IMR-90 (cell line): ENCODE results near the gene NGEF. TPM values are rescaled to one million over a fixed set of nuclear protein-coding genes. Genes with fewer than 3 reads are reported as not detected.

ENCODE experiments used
- ATAC-seq: fragments of 200-7000 bp; cut with Tn5 transposase; 2 replicates; pipeline ENCODE4 v1.9.1; 2020; ENCODE audit warnings: low read depth, mild to moderate bottlenecking, moderate library complexity
- BruUV-seq: library from RNA; stranded (reverse); fragments of 400-500 nt; replicated peaks from 2 replicates; lab custom pipeline; 2021; lab: Mats Ljungman, UMichigan
- CTCF ChIA-PET: fragments of 300-600 bp; formaldehyde crosslinking; extraction: SDS; loops from one replicate; lab custom pipeline; 2021; ENCODE audit warnings: antibody characterized with exemption; lab: Yijun Ruan, JAX
- POLR2A ChIA-PET: fragments of 300-600 bp; sonication (Branson Sonifier 250); formaldehyde crosslinking; loops from one replicate; lab custom pipeline; 2022; ENCODE audit warnings: antibody characterized with exemption; ENCODE audit not compliant: unreplicated experiment; lab: Charles Lee
- DNase-seq: peaks from one replicate; pipeline ENCODE4 v3.0.0; 2013
- H2AFZ ChIP-seq: replicated peaks from 2 replicates; pipeline ENCODE3; 2013; ENCODE audit warnings: low read length, mild to moderate bottlenecking; ENCODE audit not compliant: poor library complexity
- H2AK5ac ChIP-seq: 2 replicates; pipeline ENCODE4 v1.6.1; 2013; ENCODE audit warnings: low read depth, low read length, inconsistent platforms
- H2AK9ac ChIP-seq: replicated peaks from 2 replicates; pipeline ENCODE3; 2013; ENCODE audit warnings: mild to moderate bottlenecking, low read depth, low read length, moderate library complexity; ENCODE audit not compliant: poor library complexity
- H2BK120ac ChIP-seq: 2 replicates; pipeline ENCODE4 v1.6.1; 2013; ENCODE audit warnings: low read depth, low read length, inconsistent platforms
- H2BK15ac ChIP-seq: 3 replicates; pipeline ENCODE4 v1.6.1; 2013; ENCODE audit warnings: low read depth, low read length, inconsistent platforms
- H2BK20ac ChIP-seq: 2 replicates; pipeline ENCODE4 v1.6.1; 2013; ENCODE audit warnings: low read depth, mild to moderate bottlenecking, inconsistent platforms, low read length, moderate library complexity
- H2BK5ac ChIP-seq: 2 replicates; pipeline ENCODE4 v1.6.1; 2013; ENCODE audit warnings: mild to moderate bottlenecking, low read depth, low read length, inconsistent platforms; ENCODE audit not compliant: poor library complexity, severe bottlenecking
- H3K14ac ChIP-seq: replicated peaks from 2 replicates; pipeline ENCODE4 v1.6.1; 2013; ENCODE audit warnings: low read depth, low read length, inconsistent platforms
- H3K18ac ChIP-seq: 2 replicates; pipeline ENCODE4 v1.6.1; 2013; ENCODE audit warnings: low read depth, low read length, control low read depth
- H3K23ac ChIP-seq: 2 replicates; pipeline ENCODE4 v1.6.1; 2013; ENCODE audit warnings: low read depth, low read length, inconsistent platforms
- H3K27ac ChIP-seq: 2 replicates; pipeline ENCODE4 v1.5.1; 2013; ENCODE audit warnings: mild to moderate bottlenecking, control low read depth, low read length; ENCODE audit not compliant: insufficient read depth
- H3K27me3 ChIP-seq: 2 replicates; pipeline ENCODE4 v1.6.1; 2013; ENCODE audit warnings: low read length; ENCODE audit not compliant: control insufficient read depth, insufficient read depth
- H3K36me3 ChIP-seq: 2 replicates; pipeline ENCODE4 v1.6.1; 2013; ENCODE audit warnings: low read length, mixed read lengths; ENCODE audit not compliant: control insufficient read depth, insufficient read depth
- H3K4ac ChIP-seq: 2 replicates; pipeline ENCODE4 v1.6.1; 2013; ENCODE audit warnings: low read depth, low read length, inconsistent platforms
- H3K4me1 ChIP-seq: 2 replicates; pipeline ENCODE4 v1.6.1; 2013; ENCODE audit warnings: low read length, mixed read lengths; ENCODE audit not compliant: control insufficient read depth, insufficient read depth
- H3K4me2 ChIP-seq: 2 replicates; pipeline ENCODE4 v1.6.1; 2013; ENCODE audit warnings: low read depth, mild to moderate bottlenecking, control low read depth, low read length, moderate library complexity
- H3K4me3 ChIP-seq: 2 replicates; pipeline ENCODE4 v1.5.1; 2013; ENCODE audit warnings: low read depth, mild to moderate bottlenecking, control low read depth, low read length, moderate library complexity; ENCODE audit not compliant: insufficient read depth
- H3K56ac ChIP-seq: 2 replicates; pipeline ENCODE4 v1.6.1; 2013; ENCODE audit warnings: low read length, inconsistent platforms; ENCODE audit not compliant: insufficient read depth; ENCODE audit errors: extremely low read depth
- H3K79me1 ChIP-seq, 2 experiments: 2 replicates each; pipeline ENCODE4 v1.6.1; 2013; ENCODE audit warnings: low read length in 2 of 2, inconsistent platforms in 1 of 2, low read depth in 1 of 2
- H3K9ac ChIP-seq: 2 replicates; pipeline ENCODE4 v1.6.1; 2013; ENCODE audit warnings: low read depth, low read length, control low read depth
- H3K9me1 ChIP-seq: 2 replicates; pipeline ENCODE4 v1.6.1; 2013; ENCODE audit warnings: low read length, inconsistent platforms; ENCODE audit not compliant: insufficient read depth
- H3K9me3 ChIP-seq: 2 replicates; pipeline ENCODE4 v1.6.1; 2013; ENCODE audit warnings: low read length; ENCODE audit not compliant: control insufficient read depth, insufficient read depth
- H4K20me1 ChIP-seq: 2 replicates; pipeline ENCODE4 v1.6.1; 2013; ENCODE audit warnings: low read length, inconsistent platforms; ENCODE audit not compliant: insufficient read depth
- H4K5ac ChIP-seq: 2 replicates; pipeline ENCODE4 v1.6.1; 2013; ENCODE audit warnings: mild to moderate bottlenecking, low read depth, low read length, control low read depth
- H4K8ac ChIP-seq, 2 experiments: 2 replicates each; pipeline ENCODE4 v1.6.1; 2013; ENCODE audit warnings: low read depth in 2 of 2, low read length in 2 of 2, control low read depth in 1 of 2, inconsistent platforms in 1 of 2
- H4K91ac ChIP-seq: 2 replicates; pipeline ENCODE4 v1.6.1; 2013; ENCODE audit warnings: low read depth, low read length, inconsistent platforms; ENCODE audit not compliant: insufficient read depth
- BHLHE40 ChIP-seq: fragments of 150-350 bp; IDR thresholded peaks from 2 replicates; pipeline ENCODE4 v1.6.1; 2016; ENCODE audit warnings: mild to moderate bottlenecking, low read depth, low read length
- CEBPB ChIP-seq: IDR thresholded peaks from 2 replicates; pipeline ENCODE4 v1.6.1; 2012; ENCODE audit warnings: low read depth, low read length, improper control_type of control experiment
- CHD1 ChIP-seq: IDR thresholded peaks from 2 replicates; pipeline ENCODE4 v1.6.1; 2012; ENCODE audit warnings: low read depth, low read length, improper control_type of control experiment
- FOS ChIP-seq: fragments of 150-350 bp; IDR thresholded peaks from 2 replicates; pipeline ENCODE4 v1.6.1; 2016; ENCODE audit warnings: low read depth, low read length
- MAFK ChIP-seq: IDR thresholded peaks from 2 replicates; pipeline ENCODE4 v1.6.1; 2012; ENCODE audit warnings: low read depth, low read length, improper control_type of control experiment
- MAZ ChIP-seq: IDR thresholded peaks from 2 replicates; pipeline ENCODE4 v1.6.1; 2012; ENCODE audit warnings: low read depth, mild to moderate bottlenecking, low read length, improper control_type of control experiment, moderate library complexity, borderline replicate concordance
- MXI1 ChIP-seq: IDR thresholded peaks from 2 replicates; pipeline ENCODE4 v1.6.1; 2012; ENCODE audit warnings: low read depth, mild to moderate bottlenecking, low read length, moderate library complexity, borderline replicate concordance
- NFE2L2 ChIP-seq: fragments of 150-350 bp; IDR thresholded peaks from 2 replicates; pipeline ENCODE4 v1.6.1; 2016; ENCODE audit warnings: low read depth, mild to moderate bottlenecking, low read length
- POLR2A ChIP-seq: IDR thresholded peaks from 2 replicates; pipeline ENCODE4 v1.6.1; 2012; ENCODE audit warnings: mild to moderate bottlenecking, low read depth, low read length
- RAD21 ChIP-seq: IDR thresholded peaks from 2 replicates; pipeline ENCODE4 v1.6.1; 2012; ENCODE audit warnings: low read length, improper control_type of control experiment
- RCOR1 ChIP-seq: IDR thresholded peaks from 2 replicates; pipeline ENCODE4 v1.6.1; 2012; ENCODE audit warnings: mild to moderate bottlenecking, low read length, improper control_type of control experiment; ENCODE audit not compliant: insufficient replicate concordance
- RFX5 ChIP-seq: IDR thresholded peaks from 2 replicates; pipeline ENCODE4 v1.8.0; 2012; ENCODE audit warnings: low read depth, mild to moderate bottlenecking, low read length, moderate library complexity
- SMC3 ChIP-seq: fragments of 150-350 bp; IDR thresholded peaks from 2 replicates; pipeline ENCODE4 v1.6.1; 2016; ENCODE audit warnings: low read depth, mild to moderate bottlenecking, antibody characterized with exemption, low read length, moderate library complexity
- WGBS, 2 experiments: methylation state at CpG; one replicate each; pipeline versions ENCODE4 v1.1.5 to v1.1.7; 2013; ENCODE audit warnings: missing lambda C conversion rate in 2 of 2; ENCODE audit not compliant: insufficient read length in 1 of 2; ENCODE audit errors: extremely low coverage in 2 of 2; 5-methylcytosine and 5-hydroxymethylcytosine counted together
- dilution Hi-C: fragments of 300-500 bp; cut with HindIII; formaldehyde crosslinking; loops from one replicate; pipeline ENCODE4 v1.14.3; 2018; ENCODE audit warnings: low sequenced_read_pairs; ENCODE audit not compliant: unreplicated experiment
- in situ Hi-C: fragments of 300-500 bp; cut with MboI; formaldehyde crosslinking; loops from 3 replicates; pipeline ENCODE4 v1.14.3; 2019; ENCODE audit warnings: low sequenced_read_pairs, inconsistent platforms, mixed read lengths
- intact Hi-C: fragments of 100-400 bp; cut with micrococcal nuclease; formaldehyde crosslinking; loops from 2 replicates; pipeline ENCODE4 v1.10.0; 2022
- polyA plus RNA-seq, 3 experiments: library from polyadenylated mRNA; depleted of rRNA; stranded (reverse); fragments of >200 nt; gene quantifications; 2 replicates each; pipeline ENCODE4 v1.2.3, GENCODE V29; 2012; ENCODE audit warnings: low replicate concordance in 1 of 3
- total RNA-seq: library from RNA; depleted of rRNA; stranded (reverse); fragments of >200 nt; gene quantifications from 2 replicates; pipeline ENCODE4 v1.2.3, GENCODE V29; 2012
- TF ChIP-seq, protein P1 (sequence below): conservative IDR thresholded peaks from 2 replicates; pipeline ENCODE4 v1.5.1; 2012; ENCODE audit warnings: mild to moderate bottlenecking, low read depth, low read length, improper control_type of control experiment
- TF ChIP-seq, protein P2 (sequence below): fragments of 150-350 bp; IDR thresholded peaks from 2 replicates; pipeline ENCODE4 v1.6.1; 2016; ENCODE audit warnings: low read depth, mild to moderate bottlenecking, low read length, moderate library complexity, borderline replicate concordance
- TF ChIP-seq, protein P3 (sequence below): fragments of 150-350 bp; IDR thresholded peaks from 2 replicates; pipeline ENCODE4 v1.6.1; 2017; ENCODE audit warnings: mild to moderate bottlenecking, antibody characterized with exemption, low read length, low read depth

Gene NGEF
- total and polyA plus RNA-seq, 2 of the 4 experiments (the other 2 are of a cell fraction), result 1.1 to 1.7 TPM

DNA sequence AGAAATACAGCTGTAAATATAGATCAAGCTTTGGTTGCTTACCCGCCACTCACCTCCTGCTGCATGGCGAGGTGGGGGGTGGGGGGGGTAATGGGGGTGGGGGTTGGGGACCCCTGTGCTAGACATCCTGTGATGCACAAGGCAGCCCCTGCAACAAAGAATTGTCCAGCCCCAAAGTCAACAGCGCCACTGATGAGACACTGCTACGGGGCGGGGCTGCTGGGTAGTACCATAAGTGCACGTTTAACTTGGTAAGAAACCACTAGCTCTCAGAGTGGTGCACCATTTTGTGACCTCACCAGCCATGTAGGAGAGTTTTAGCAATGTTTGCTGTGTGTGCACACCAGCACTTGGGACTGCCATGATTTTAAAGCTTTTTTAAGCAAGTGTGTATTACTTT, 102.7 kb downstream of the NGEF start:
- DNase-seq, result no peak
- Histone ChIP-seq H3K9me3 (no peaks in the 10 kb centered on the region), H2BK5ac (no peak overlapping the region), H3K9ac (no peak overlapping the region), H3K9me1 (no peaks in the 10 kb centered on the region), H4K8ac (no peak overlapping the region), H3K4me3 (no peak overlapping the region), H3K79me1 (no peaks in the 10 kb centered on the region), H4K20me1 (no peaks in the 10 kb centered on the region), H3K27ac (no peak overlapping the region), H2BK120ac (no peak overlapping the region), H3K4me2 (no peak overlapping the region), H3K27me3 (peaks cover 5% of the 10 kb centered on the region; the same call in 1 of the 2 replicates), H3K18ac (no peak overlapping the region), H4K5ac (no peak overlapping the region), H2AK5ac (no peak overlapping the region), H2BK20ac (no peak overlapping the region), H4K91ac (no peak overlapping the region), H2AFZ (no peak overlapping the region), H3K56ac (no peak overlapping the region), H3K14ac (no peak overlapping the region), H3K36me3 (no peaks in the 10 kb centered on the region), H3K4ac (no peak overlapping the region), H2AK9ac (no peak overlapping the region), H3K23ac (no peak overlapping the region), H3K4me1 (no peaks in the 10 kb centered on the region), H2BK15ac (no peak overlapping the region)
- POLR2A ChIA-PET, result no interaction called here
- no CpG with 5 or more reads among the region's 6 CpGs for WGBS, 2 experiments
- intact Hi-C loops, result no loop called here
- TF ChIP-seq, protein P1, sequence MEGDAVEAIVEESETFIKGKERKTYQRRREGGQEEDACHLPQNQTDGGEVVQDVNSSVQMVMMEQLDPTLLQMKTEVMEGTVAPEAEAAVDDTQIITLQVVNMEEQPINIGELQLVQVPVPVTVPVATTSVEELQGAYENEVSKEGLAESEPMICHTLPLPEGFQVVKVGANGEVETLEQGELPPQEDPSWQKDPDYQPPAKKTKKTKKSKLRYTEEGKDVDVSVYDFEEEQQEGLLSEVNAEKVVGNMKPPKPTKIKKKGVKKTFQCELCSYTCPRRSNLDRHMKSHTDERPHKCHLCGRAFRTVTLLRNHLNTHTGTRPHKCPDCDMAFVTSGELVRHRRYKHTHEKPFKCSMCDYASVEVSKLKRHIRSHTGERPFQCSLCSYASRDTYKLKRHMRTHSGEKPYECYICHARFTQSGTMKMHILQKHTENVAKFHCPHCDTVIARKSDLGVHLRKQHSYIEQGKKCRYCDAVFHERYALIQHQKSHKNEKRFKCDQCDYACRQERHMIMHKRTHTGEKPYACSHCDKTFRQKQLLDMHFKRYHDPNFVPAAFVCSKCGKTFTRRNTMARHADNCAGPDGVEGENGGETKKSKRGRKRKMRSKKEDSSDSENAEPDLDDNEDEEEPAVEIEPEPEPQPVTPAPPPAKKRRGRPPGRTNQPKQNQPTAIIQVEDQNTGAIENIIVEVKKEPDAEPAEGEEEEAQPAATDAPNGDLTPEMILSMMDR, result no peak
- TF ChIP-seq MAZ (no peak), MAFK (no peak), RAD21 (no peak), RFX5 (no peak), BHLHE40 (no peak), CEBPB (no peak), POLR2A (no peak), NFE2L2 (no peak), FOS (no peak), RCOR1 (no peak), CHD1 (no peak), MXI1 (no peak), SMC3 (no peak)
- TF ChIP-seq, protein P2, sequence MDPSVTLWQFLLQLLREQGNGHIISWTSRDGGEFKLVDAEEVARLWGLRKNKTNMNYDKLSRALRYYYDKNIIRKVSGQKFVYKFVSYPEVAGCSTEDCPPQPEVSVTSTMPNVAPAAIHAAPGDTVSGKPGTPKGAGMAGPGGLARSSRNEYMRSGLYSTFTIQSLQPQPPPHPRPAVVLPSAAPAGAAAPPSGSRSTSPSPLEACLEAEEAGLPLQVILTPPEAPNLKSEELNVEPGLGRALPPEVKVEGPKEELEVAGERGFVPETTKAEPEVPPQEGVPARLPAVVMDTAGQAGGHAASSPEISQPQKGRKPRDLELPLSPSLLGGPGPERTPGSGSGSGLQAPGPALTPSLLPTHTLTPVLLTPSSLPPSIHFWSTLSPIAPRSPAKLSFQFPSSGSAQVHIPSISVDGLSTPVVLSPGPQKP, result no peak
- TF ChIP-seq, protein P3, sequence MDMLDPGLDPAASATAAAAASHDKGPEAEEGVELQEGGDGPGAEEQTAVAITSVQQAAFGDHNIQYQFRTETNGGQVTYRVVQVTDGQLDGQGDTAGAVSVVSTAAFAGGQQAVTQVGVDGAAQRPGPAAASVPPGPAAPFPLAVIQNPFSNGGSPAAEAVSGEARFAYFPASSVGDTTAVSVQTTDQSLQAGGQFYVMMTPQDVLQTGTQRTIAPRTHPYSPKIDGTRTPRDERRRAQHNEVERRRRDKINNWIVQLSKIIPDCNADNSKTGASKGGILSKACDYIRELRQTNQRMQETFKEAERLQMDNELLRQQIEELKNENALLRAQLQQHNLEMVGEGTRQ, result no peak
- no peak for ATAC-seq
- in situ Hi-C loops, result no loop called here
- dilution Hi-C loops, result no loop called here
- CTCF ChIA-PET, result no interaction called here
- BruUV-seq, result no TSS peak
